Omental fat pad (tissue), 4 donors: ENCODE results near the gene GSS. TPM values are rescaled to one million over a fixed set of nuclear protein-coding genes. Genes with fewer than 3 reads are reported as not detected.
A peak's percentile ranks its signal among the peaks of the same experiment; 100 is the strongest.

Experiments
- ATAC-seq: fragments of 150-250 bp; one replicate; pipeline ENCODE4 v1.9.1; 2016; ENCODE audit warnings: mild to moderate bottlenecking, moderate library complexity; ENCODE audit not compliant: low FRiP score
- DNase-seq: peaks from one replicate; pipeline ENCODE4 v3.0.0-alpha.2; 2019; ENCODE audit warnings: low spot score
- CTCF ChIP-seq, 3 donors: fragments of 450-650 bp; IDR thresholded peaks; one replicate each; pipeline ENCODE4 v1.5.1; 2016 to 2017; ENCODE audit warnings: antibody characterized with exemption in 3 of 3, mild to moderate bottlenecking in 3 of 3, moderate library complexity in 2 of 3
- total RNA-seq, 4 donors: library from RNA; depleted of rRNA; stranded (reverse); fragments of >200 nt; gene quantifications; one replicate each; pipeline ENCODE4 v1.1.0, GENCODE V29; 2016

GSS gene
- total RNA-seq, 4 donors from 2014 or later = 32.1 to 39.6 (median 33.2) TPM

GRCh38 chr20:34938466-34939163 is 17.0 kb downstream of the GSS start:
- no peak for TF ChIP-seq CTCF (IDR thresholded peaks at IDR 0.05)
- DNase-seq = no peak
- ATAC-seq = peak; percentile 55

- ATAC-seq (no peak), DNase-seq (no peak)
- TF ChIP-seq CTCF (IDR thresholded peaks at IDR 0.05) = no peak
These were observed 23.8 kb downstream of the GSS start for GRCh38 chr20:34931771-34932170.

GRCh38 chr20:34928411-34928810 is 27.2 kb downstream of the GSS start:
- no peak for DNase-seq
- ATAC-seq = no peak
- no peak for TF ChIP-seq CTCF (IDR thresholded peaks at IDR 0.05)

- ATAC-seq = no peak
- no peak for DNase-seq
- TF ChIP-seq CTCF (IDR thresholded peaks at IDR 0.05) = no peak
These were observed 27.9 kb downstream of the GSS start for GRCh38 chr20:34927736-34928135.

GRCh38 chr20:34926581-34926980 is 29.0 kb downstream of the GSS start:
- TF ChIP-seq CTCF (IDR thresholded peaks at IDR 0.05) = no peak
- DNase-seq (no peak), ATAC-seq (no peak)

GRCh38 chr20:34925981-34926380 is 29.6 kb downstream of the GSS start:
- DNase-seq (no peak), ATAC-seq (no peak)
- no peak for TF ChIP-seq CTCF (IDR thresholded peaks at IDR 0.05)

- DNase-seq (no peak), ATAC-seq (no peak)
- no peak for TF ChIP-seq CTCF (IDR thresholded peaks at IDR 0.05)
These were observed 30.3 kb downstream of the GSS start for GRCh38 chr20:34925341-34925740.
